ENCODE results near the gene APOL1.

DNA sequence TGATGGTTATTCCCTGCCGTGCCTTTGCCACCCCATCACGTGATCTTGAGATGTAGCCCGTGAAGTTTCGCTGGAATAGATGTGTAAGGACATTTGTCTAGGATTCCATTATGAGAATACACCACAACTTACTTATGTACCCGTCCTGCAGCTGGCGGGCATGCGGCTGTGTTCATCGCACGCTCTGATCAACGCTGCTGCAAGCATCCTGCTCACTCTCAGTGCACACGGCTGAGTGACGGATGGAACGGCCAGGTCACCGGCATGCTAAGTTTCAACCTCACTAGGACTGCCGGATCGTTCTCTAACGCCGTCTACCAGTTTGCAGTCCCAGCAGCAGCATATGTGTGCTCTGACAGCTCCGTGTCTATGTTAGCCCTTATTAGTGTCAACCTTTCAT, 44.6 kb downstream of the APOL1 start:
- TF ChIP-seq, protein P1, sequence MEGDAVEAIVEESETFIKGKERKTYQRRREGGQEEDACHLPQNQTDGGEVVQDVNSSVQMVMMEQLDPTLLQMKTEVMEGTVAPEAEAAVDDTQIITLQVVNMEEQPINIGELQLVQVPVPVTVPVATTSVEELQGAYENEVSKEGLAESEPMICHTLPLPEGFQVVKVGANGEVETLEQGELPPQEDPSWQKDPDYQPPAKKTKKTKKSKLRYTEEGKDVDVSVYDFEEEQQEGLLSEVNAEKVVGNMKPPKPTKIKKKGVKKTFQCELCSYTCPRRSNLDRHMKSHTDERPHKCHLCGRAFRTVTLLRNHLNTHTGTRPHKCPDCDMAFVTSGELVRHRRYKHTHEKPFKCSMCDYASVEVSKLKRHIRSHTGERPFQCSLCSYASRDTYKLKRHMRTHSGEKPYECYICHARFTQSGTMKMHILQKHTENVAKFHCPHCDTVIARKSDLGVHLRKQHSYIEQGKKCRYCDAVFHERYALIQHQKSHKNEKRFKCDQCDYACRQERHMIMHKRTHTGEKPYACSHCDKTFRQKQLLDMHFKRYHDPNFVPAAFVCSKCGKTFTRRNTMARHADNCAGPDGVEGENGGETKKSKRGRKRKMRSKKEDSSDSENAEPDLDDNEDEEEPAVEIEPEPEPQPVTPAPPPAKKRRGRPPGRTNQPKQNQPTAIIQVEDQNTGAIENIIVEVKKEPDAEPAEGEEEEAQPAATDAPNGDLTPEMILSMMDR (IDR thresholded peaks at IDR 0.05), result no peak
- no peak for TF ChIP-seq EZH2phosphoT487 (IDR thresholded peaks at IDR 0.05)

Measured in neural progenitor cell (in vitro differentiated cells).